ENCODE data around the gene MAN1A2.

GRCh38 chr1:117346206-117346928 lies 20.9 kb upstream of the MAN1A2 start:
- TF ChIP-seq CTCF (IDR thresholded peaks at IDR 0.05; ENCODE audit: low read depth, low read length, poor library complexity, severe bottlenecking) (no peak), EZH2phosphoT487 (IDR thresholded peaks at IDR 0.05; ENCODE audit: borderline replicate concordance, low read length) (no peak)
